NCI-H345 treated with DMSO at 0.1 percent for 48 hours (cell line): Measurements from ENCODE around the gene CD248.
"Not testable (repeated sequence)": the region's sequence is repeated elsewhere in the genome, so short reads cannot be mapped to it uniquely, and the experiment has no call there.

Experiments used
- DNase-seq: peaks from one replicate; lab custom pipeline; 2025; ENCODE audit not compliant: unreplicated experiment; lab: John Stamatoyannopoulos, UW

CD248 gene

GRCh38 chr11:66277064-66277463, 39.8 kb downstream of the CD248 start:
- DNase-seq, result not testable (repeated sequence)

GRCh38 chr11:66276619-66277018, 40.2 kb downstream of the CD248 start:
- DNase-seq, result not testable (repeated sequence)

- DNase-seq, result no peak
Observed at GRCh38 chr11:66275984-66276612, 40.7 kb downstream of the CD248 start.

GRCh38 chr11:66275396-66275795, 41.4 kb downstream of the CD248 start:
- no peak for DNase-seq

GRCh38 chr11:66274219-66274618, 42.6 kb downstream of the CD248 start:
- no peak for DNase-seq

GRCh38 chr11:66272596-66272995, 44.2 kb downstream of the CD248 start:
- DNase-seq, result no peak

- no peak for DNase-seq
Observed at GRCh38 chr11:66271816-66272215, 45.0 kb downstream of the CD248 start.

GRCh38 chr11:66268952-66269905, 47.6 kb downstream of the CD248 start:
- no peak for DNase-seq

- peak; percentile 97 for DNase-seq
Observed at GRCh38 chr11:66268244-66268951, 48.4 kb downstream of the CD248 start, which contains the start of gene RAB1B. TSS of gene RAB1B (plus strand) at chr11:66268639. CDS start at chr11:66268680, 41 bp downstream.

- DNase-seq, result peak; percentile 42
Observed at GRCh38 chr11:66267379-66268243, 49.2 kb downstream of the CD248 start.

GRCh38 chr11:66267039-66267378, 49.8 kb downstream of the CD248 start:
- no peak for DNase-seq

- DNase-seq, result no peak
Observed at GRCh38 chr11:66266378-66267038, 50.3 kb downstream of the CD248 start.

- DNase-seq, result no peak
Observed at GRCh38 chr11:66265531-66266377, 51.1 kb downstream of the CD248 start.

- DNase-seq, result no peak
Observed at GRCh38 chr11:66264914-66265313, 51.9 kb downstream of the CD248 start.
